HG02973 (cell line): ENCODE measurements around the gene SUCNR1.
A peak's percentile ranks its signal among the peaks of the same experiment; 100 is the strongest.
"Not testable (repeated sequence)": the region's sequence is repeated elsewhere in the genome, so short reads cannot be mapped to it uniquely, and the experiment has no call there.

Source experiments
- ATAC-seq: cut with Tn5 transposase; IDR thresholded peaks from one replicate; pipeline ENCODE4 v1.9.1; 2021; ENCODE audit warnings: moderate library complexity; ENCODE audit not compliant: unreplicated experiment

SUCNR1 gene

DNA sequence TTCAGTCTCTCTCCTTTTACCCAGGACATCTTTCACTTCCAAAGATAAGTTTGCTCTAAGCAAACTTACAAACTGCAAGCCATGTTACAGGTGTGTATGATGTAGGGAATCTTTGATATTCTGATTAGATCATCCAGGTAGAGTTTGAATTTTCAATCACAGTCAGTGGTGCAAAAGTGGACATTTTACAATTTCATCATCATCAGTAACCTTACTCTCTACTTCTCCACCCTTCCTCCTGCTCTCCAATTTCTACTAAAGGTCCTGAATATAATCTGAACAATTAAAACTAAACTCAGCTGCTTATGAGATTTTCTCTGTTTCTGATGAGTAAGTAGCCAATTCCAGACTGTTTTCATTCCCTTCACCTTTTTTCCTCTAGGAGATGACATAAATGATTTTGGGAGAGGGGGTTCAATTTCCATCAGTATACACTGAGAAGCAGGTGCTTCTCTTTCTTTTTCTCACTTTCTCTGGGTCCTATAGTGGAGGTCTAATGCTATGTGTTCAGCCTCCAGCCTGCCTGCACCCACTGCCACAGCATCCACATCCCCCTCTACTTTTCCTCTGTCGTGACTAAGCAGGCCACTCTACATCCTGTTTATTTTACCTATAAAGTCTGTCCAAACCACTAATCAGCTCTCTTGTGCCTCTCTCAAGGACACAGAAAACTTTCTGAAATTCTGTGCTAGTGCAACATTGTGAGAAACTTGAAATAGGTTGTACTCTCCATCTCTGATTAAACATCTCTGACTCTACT, 27.6 kb downstream of the SUCNR1 start:
- ATAC-seq = no peak

DNA sequence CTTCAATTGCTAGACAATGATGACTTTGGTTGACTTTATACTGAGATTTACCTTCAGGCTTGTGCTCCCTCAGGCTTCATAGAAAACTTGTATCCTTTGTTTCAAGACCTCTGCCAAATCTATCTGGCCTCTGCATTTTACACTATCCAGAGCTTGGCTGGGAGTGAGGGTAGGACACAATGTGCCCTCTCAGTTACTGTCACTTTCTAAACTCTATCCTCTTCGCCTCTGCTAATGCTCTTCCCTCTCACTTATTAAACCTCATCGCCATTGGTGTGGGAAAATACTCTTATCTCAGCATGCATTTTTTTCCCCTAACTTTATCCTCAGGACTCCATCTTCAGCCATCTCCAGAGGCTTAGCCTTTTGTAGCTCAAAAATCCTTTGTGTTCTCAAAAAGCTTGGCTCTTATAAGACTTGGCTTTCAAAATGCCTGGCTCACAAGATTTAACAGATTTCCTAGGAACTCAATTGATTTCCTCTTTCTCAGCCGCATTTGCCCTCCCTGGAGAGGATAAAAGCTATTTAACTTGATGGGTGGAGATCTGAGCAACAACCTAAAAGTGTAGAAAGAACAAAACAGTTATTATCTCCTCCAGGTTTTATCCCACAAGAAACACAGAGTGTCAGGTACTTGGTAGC, 28.3 kb downstream of the SUCNR1 start:
- ATAC-seq = no peak

DNA sequence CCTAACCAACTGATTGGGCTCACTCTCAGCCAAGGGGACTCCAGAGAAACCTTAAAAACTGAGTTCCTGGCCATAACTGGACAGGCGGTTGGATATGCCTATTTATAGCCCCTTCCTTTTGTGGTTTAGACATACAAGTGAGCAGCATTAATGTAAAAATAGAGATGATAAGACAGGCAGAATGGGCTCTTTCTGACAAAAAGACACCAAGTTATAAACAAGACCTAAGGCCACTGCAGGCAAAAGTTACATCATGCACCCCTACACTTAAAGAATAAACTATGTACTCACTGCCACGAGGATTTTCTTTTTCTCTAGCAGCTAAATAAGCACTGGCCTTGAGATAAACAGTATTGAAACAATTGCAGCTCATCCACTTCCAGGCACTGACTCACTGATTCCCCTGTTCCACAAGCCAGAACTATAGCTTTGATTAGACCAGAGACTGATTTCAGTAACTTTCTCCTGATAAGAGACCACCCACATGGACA, 30.1 kb downstream of the SUCNR1 start:
- ATAC-seq = no peak

GRCh38 chr3:151905647-151906046, 32.2 kb downstream of the SUCNR1 start:
- no peak for ATAC-seq

DNA sequence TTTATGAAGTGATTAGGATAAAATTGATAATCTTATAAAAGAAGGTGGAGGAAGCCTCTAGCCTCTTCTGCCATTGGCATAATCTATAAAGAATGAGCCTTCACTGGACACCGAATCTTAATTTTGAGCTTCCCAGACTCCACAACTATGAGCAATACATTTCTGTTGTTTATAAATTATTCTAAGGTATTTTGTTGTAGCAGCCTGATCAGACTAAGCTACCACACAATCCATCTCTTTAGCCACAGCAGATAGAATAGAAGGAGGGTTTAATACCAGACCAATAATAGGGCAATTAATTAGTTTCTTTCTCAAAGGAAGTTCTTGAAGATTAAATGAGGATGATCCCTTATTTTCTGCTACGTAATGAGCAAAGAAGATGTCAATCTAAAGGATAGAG, 33.3 kb downstream of the SUCNR1 start:
- ATAC-seq = no peak

GRCh38 chr3:151908399-151908798, 35.0 kb downstream of the SUCNR1 start:
- ATAC-seq = no peak

GRCh38 chr3:151909681-151910405, 36.4 kb downstream of the SUCNR1 start:
- ATAC-seq = no peak

GRCh38 chr3:151911462-151911861, 38.0 kb downstream of the SUCNR1 start:
- no peak for ATAC-seq

GRCh38 chr3:151912028-151912427, 38.6 kb downstream of the SUCNR1 start:
- ATAC-seq = no peak

GRCh38 chr3:151916781-151917180, 43.3 kb downstream of the SUCNR1 start:
- no peak for ATAC-seq

DNA sequence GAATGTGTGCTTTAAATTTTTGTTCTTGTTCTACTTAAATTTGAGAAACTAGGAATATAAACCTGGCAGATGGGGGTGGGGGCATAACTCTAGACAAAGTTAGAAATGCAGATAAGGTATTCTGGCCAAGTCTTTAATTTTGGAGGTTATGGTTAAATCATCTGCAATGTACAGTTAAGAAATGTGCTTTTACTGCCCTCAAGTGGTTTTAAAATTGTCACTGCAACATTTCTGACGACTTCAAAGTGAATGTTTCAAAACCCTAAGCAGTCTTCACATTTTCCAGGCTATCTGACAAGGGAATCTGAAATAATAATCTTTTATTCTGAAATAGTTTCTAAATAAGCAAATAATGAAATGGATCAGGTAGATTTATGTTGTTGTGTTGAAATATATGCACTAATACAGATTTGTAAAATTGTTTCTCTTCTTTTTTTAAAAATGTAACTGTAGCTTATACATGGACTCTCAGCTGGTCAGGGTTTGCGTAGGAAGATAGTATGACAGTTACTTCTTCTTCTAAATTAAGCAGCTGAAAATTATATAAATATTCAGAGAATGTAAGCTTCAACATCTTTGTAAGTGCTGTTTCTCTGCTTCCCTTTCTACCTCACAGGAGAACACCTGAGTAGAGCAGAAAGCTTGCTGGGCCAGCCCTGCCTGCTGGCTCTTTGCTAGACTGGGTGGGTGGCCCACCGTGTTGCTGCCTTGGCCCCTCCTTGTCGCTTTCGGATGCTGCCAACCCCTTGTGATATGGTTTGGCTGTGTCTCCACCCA, 45.0 kb downstream of the SUCNR1 start:
- peak; percentile 45 for ATAC-seq

GRCh38 chr3:151919030-151919328, 45.5 kb downstream of the SUCNR1 start:
- ATAC-seq = no peak

- ATAC-seq = no peak
Observed at GRCh38 chr3:151919446-151919845, 46.0 kb downstream of the SUCNR1 start.

DNA sequence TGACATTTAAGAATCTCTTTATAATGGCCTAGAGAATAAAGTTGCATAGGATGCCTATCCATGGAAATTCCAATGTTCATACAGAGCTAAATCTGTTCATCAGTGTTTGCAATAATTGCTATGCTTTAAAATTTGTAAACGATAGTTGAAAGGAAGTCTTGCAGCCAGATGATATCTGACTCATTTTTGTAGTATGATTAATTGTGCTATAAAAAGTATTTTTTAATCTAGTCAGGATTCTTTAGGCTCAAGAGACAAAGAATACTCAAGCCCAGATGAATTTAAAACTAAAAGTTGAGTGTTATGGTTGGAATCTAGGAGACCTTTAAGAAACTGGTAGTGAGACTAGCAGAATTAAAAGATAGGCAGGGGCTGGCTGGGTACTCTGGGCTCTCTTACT, 50.5 kb downstream of the SUCNR1 start:
- ATAC-seq = no peak

DNA sequence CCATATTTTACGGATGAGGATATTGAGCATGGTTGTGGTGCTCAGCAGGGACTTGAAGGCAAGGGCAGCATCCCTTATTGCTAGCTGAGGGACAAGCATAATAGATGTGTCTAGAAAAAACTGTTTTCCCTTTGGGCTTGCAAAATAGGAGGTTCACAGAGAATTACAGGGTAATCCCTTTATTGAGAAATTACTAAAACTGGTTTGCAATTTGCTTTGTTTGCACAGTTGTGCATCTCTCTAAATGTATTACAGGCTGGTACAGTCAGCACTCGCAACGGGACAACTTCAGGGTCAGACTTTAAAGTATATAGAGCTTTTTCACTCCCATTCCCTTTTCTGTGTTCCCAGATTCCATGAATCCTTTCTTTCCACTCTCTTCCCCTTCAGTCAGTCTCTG, 51.3 kb downstream of the SUCNR1 start:
- no peak for ATAC-seq

GRCh38 chr3:151925419-151925818, 52.0 kb downstream of the SUCNR1 start:
- ATAC-seq = no peak

- no peak for ATAC-seq
Observed at GRCh38 chr3:151925876-151926275, 52.4 kb downstream of the SUCNR1 start.

DNA sequence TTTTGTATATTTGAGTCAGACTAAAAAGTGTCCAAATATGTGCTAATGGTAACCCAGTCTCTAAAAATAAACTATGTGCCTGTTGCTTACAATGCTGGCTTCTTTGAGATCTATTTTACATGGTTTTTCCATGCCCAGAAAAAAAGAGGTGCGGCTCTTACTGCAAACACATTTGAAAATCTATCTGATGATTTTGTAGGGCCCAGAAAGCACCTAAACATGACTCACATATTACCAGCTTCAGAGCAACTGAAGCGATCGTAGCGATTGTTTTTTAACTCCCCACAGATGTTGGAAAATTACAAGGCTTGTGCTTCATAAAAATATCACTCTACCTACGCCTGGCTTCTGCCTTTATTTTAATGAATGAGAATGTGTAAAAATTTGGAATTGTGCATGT, 53.5 kb downstream of the SUCNR1 start:
- no peak for ATAC-seq

DNA sequence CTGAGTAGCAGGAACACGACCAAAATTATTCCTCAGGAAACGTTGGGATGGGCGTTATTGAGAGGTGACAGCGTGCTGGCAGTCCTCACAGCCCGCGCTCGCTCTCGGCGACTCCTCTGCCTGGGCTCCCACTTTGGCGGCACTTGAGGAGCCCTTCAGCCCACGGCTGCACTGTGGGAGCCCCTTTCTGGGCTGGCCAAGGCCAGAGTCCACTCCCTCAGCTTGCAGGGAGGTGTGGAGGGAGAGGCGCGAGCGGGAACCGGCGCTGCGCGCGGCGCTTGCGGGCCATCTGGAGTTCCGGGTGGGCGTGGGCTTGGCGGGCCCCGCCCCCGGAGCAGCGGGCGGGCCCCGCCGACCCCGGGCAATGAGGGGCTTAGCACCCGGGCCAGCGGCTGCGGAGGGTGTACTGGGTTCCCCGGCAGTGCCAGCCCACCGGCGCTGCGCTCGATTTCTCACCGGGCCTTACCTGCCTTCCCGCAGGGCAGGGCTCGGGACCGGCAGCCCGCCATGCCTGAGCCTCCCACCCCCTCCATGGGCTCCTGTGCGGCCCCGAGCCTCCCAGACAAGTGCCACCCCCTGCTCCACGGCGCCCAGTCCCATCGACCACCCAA, 54.6 kb downstream of the SUCNR1 start:
- ATAC-seq = not testable (repeated sequence)

GRCh38 chr3:151931171-151931570, 57.7 kb downstream of the SUCNR1 start:
- ATAC-seq = no peak
